ENCODE measurements around the gene LAMA3. TPM values are rescaled to one million over a fixed set of nuclear protein-coding genes. Genes with fewer than 3 reads are reported as not detected.

Gene LAMA3
- total RNA-seq, 2 donors from 2014 or later, result 5.0 to 6.4 TPM

DNA sequence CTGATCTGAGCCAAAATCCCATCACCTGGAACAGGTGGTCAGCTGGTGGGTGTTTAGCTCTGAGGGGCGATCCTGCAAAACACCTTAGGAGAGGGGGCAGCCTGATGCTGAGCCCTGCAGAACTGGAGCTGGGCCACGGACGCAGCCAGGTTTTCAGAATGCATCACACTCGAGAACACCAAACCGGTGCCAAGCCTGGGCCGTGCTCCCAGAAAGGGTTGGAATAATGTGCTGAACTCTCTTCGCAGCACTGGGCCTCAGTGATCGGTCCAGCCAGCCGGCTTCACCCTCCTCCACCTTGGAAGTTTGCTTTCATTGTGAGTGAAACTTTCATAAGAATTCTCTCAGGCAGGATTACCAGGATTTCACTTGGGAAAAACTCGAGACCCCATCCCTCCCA lies 268.8 kb downstream of the LAMA3 start:
- H3K4me1 ChIP-seq, result no peaks in the 10 kb centered on the region
- no peak overlapping the region for H3K4me3 ChIP-seq
- no peaks in the 10 kb centered on the region for H3K9me3 ChIP-seq
- TF ChIP-seq, protein P1, sequence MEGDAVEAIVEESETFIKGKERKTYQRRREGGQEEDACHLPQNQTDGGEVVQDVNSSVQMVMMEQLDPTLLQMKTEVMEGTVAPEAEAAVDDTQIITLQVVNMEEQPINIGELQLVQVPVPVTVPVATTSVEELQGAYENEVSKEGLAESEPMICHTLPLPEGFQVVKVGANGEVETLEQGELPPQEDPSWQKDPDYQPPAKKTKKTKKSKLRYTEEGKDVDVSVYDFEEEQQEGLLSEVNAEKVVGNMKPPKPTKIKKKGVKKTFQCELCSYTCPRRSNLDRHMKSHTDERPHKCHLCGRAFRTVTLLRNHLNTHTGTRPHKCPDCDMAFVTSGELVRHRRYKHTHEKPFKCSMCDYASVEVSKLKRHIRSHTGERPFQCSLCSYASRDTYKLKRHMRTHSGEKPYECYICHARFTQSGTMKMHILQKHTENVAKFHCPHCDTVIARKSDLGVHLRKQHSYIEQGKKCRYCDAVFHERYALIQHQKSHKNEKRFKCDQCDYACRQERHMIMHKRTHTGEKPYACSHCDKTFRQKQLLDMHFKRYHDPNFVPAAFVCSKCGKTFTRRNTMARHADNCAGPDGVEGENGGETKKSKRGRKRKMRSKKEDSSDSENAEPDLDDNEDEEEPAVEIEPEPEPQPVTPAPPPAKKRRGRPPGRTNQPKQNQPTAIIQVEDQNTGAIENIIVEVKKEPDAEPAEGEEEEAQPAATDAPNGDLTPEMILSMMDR (IDR thresholded peaks at IDR 0.05), result no peak
- H3K27ac ChIP-seq, result no peak overlapping the region
- no peaks in the 10 kb centered on the region for H3K36me3 ChIP-seq
- DNase-seq (ENCODE audit: low spot score), result peak; percentile 86
- no peaks in the 10 kb centered on the region for H3K27me3 ChIP-seq

DNA sequence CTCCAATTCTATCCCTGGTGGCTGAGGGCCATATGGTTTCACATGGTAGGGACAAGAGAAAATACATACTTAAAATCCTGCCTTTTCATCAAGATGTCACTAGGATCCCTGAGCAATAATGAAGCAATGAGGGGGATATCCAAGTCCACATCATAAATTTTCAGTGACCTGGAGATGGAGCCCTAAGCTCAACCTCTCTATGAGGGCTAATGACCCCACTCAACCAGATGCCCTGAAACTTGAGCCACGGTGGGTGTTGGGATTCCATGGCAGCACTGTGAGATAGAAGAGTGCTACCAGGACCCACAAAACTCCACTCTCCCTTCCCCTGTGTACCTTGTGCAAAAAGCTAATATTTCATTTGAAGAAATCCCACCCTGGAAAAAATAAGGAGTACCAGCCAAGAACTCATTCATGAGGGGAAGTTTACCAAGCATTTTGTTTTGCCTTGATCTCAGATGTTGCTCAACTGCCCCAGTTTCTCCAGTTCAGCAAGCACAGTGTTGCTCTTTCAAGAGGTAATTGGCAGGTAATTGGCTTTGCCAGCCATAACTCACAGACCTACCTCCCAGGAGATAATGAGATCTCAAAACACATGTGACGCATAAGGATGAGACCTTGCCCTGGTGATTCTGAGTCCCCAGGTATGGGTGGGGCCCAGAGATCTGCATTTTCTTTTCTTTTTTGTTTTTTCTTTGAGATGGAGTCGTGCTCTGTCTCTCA lies 274.4 kb downstream of the LAMA3 start:
- Histone ChIP-seq H3K4me1 (no peaks in the 10 kb centered on the region), H3K4me3 (no peak overlapping the region), H3K9me3 (no peaks in the 10 kb centered on the region), H3K27ac (no peak overlapping the region), H3K27me3 (no peaks in the 10 kb centered on the region), H3K36me3 (no peaks in the 10 kb centered on the region)
- TF ChIP-seq, protein P1 (IDR thresholded peaks at IDR 0.05), result no peak
- DNase-seq (ENCODE audit: low spot score), result no peak

DNA sequence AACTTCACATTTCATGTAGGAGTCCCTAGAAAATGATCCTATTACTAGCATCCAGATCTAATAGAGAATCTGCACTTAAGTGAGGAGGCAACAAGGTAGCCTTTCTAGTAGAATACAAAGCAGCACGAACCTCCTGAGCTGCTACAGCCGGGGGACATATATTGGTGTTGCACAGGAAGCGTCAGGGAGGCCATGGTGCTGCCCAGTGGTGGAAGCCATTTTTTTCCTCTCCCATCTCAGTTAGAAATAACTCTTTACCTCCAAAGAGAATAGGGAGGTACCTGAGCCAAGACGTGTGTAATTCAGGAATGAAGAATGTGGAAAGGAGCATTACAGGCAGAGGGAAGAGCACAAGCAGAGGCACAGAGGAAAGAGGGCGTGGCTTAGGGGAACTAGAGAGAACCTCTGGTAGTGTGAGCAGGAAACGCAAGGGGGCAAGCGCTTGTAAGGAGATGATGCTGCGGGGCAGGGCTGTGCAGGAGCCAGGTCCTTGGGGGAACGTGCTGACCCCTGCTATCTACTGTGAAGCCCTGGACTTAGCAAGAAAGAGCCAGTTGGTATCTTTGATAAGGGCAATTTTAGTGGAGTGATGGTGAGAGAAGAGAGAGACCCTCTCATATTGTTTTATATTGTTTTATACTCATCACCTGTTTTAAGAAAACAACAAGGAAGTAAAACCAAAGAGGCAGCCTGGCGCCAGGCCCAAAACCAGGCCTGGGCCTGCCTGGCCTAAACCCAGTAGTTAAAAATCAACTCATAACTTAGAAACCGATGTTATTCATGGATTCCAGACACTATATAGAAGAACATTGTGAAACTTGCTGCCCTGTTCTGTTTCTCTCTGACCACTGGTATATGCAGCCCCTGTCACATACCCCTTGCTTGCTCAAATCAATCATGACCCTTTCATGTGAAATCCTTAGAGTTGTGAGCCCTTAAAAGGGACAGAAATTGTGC lies 275.3 kb downstream of the LAMA3 start:
- no peaks in the 10 kb centered on the region for H3K4me1 ChIP-seq
- H3K4me3 ChIP-seq, result no peak overlapping the region
- H3K27ac ChIP-seq, result no peak overlapping the region
- no peaks in the 10 kb centered on the region for H3K27me3 ChIP-seq
- TF ChIP-seq, protein P1 (IDR thresholded peaks at IDR 0.05), result no peak
- no peaks in the 10 kb centered on the region for H3K36me3 ChIP-seq
- DNase-seq (ENCODE audit: low spot score), result no peak
- no peaks in the 10 kb centered on the region for H3K9me3 ChIP-seq

DNA sequence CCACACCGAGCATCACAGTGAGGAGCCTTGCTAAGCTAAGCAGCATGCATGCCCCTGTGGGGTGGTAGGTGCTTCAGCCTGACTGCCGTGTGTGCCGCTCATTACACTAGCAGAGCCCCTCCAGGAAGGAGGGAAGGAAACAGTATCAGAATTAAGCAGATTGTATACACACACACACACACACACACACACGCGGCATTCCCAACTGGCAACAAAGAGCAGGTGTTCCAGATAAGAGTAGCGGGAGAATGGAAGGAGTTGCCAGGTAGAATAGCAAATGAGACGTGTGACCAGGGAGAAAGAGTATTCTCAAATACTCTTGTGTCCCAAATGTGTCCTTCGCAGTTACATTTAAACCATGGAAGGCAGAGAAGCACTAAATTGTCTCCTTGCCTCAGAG lies 277.7 kb downstream of the LAMA3 start:
- Histone ChIP-seq H3K27ac (no peak overlapping the region), H3K27me3 (no peaks in the 10 kb centered on the region), H3K4me1 (no peaks in the 10 kb centered on the region), H3K9me3 (no peaks in the 10 kb centered on the region), H3K36me3 (no peaks in the 10 kb centered on the region), H3K4me3 (no peak overlapping the region)
- no peak for DNase-seq (ENCODE audit: low spot score)
- TF ChIP-seq, protein P1 (IDR thresholded peaks at IDR 0.05), result no peak

DNA sequence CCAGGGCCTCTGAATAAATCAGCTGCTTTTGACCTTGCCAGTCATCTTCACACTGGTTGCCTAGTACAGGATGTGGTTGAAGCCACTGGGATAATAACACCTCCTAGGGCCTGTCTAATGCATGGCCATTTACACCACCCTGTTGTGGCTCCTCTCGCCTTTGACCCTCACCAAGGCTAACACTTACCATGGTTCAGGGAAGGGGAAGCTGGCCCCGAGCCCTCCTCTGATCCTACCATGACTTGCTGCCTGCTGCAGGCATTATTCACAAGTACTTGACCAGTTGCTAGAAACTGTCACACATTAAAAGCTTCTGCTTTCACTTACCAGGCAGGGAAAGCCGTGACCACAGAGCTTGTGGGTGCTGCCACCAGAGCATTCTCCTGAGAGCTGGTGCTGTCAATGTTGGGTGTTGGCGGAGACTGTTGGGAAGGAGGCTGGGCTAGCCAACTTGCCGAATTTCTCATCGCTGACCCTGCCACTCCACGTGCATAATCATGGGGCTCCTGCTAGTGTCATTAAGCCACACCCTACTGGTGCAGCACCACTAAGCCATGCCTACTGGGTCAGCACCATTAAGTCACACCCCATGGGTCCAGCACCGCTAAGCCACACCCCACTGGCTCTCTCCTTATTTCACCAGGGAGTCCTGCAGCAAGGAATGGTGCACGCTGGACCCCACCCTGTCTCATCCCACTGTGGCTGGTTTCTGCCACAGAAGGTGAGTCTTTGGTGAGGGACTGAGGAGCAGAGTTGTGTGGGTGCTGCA lies 278.3 kb downstream of the LAMA3 start:
- no peak overlapping the region for H3K4me3 ChIP-seq
- H3K36me3 ChIP-seq, result no peaks in the 10 kb centered on the region
- H3K4me1 ChIP-seq, result no peaks in the 10 kb centered on the region
- H3K27me3 ChIP-seq, result no peaks in the 10 kb centered on the region
- H3K27ac ChIP-seq, result no peak overlapping the region
- TF ChIP-seq, protein P1 (IDR thresholded peaks at IDR 0.05), result no peak
- no peaks in the 10 kb centered on the region for H3K9me3 ChIP-seq
- no peak for DNase-seq (ENCODE audit: low spot score)

Measured in right atrium auricular region (tissue), 2 donors.